Subcutaneous abdominal adipose tissue (tissue), 5 donors: ENCODE measurements around the gene CCDC38.

Source experiments
- H3K27ac ChIP-seq: one replicate; pipeline ENCODE4 v1.7.0; 2013; ENCODE audit warnings: low read depth, mild to moderate bottlenecking, inconsistent platforms, low read length, moderate library complexity
- H3K27me3 ChIP-seq, 5 donors: one replicate each; pipeline ENCODE4 v1.7.0; 2013; ENCODE audit warnings: low read length in 5 of 5, inconsistent platforms in 1 of 5; ENCODE audit not compliant: control insufficient read depth in 5 of 5, insufficient read depth in 4 of 5
- H3K36me3 ChIP-seq, 5 donors: one replicate each; pipeline ENCODE4 v1.7.0; 2013; ENCODE audit warnings: low read length in 5 of 5; ENCODE audit not compliant: control insufficient read depth in 5 of 5, insufficient read depth in 5 of 5
- H3K4me1 ChIP-seq, 5 donors: one replicate each; pipeline ENCODE4 v1.7.0; 2013; ENCODE audit warnings: low read length in 5 of 5, mild to moderate bottlenecking in 3 of 5, moderate library complexity in 1 of 5; ENCODE audit not compliant: control insufficient read depth in 5 of 5, insufficient read depth in 5 of 5
- H3K4me3 ChIP-seq, 5 donors: one replicate each; pipeline ENCODE4 v1.7.0; 2013; ENCODE audit warnings: low read length in 5 of 5, low read depth in 1 of 5
- H3K9ac ChIP-seq, 5 donors: one replicate each; pipeline ENCODE4 v1.7.0; 2013; ENCODE audit warnings: low read length in 5 of 5, mild to moderate bottlenecking in 4 of 5, moderate library complexity in 3 of 5
- H3K9me3 ChIP-seq, 5 donors: one replicate each; pipeline ENCODE4 v1.7.0; 2013; ENCODE audit warnings: low read length in 5 of 5; ENCODE audit not compliant: control insufficient read depth in 5 of 5
- donor health status: healthy.
- donor health status: healthy.
- donor health status: healthy.
- donor health status: healthy.
- donor health status: healthy.

The CCDC38 gene

GRCh38 chr12:95942524-95943329 lies at the start of gene CCDC38:
TSS of gene CCDC38 (minus strand) at chr12:95942614. CDS start at chr12:95936509, 6,105 bp downstream.
- H3K27me3 ChIP-seq, result peaks cover 0 to 2% (median 0%) of the 10 kb centered on the region in 5 donors
- H3K36me3 ChIP-seq, result no peaks in the 10 kb centered on the region
- peak within 1 kb of the TSS; percentile 41 for H3K27ac ChIP-seq
- H3K4me3 ChIP-seq, result peak within 1 kb of the TSS; percentile 79 to 87 (median 85)
- peaks cover 0 to 19% (median 16%) of the 10 kb centered on the region in 5 donors for H3K4me1 ChIP-seq
- peak within 1 kb of the TSS in 4 of 5 donors; percentile 24 to 74 (median 68) for H3K9ac ChIP-seq
- no peaks in the 10 kb centered on the region for H3K9me3 ChIP-seq

GRCh38 chr12:95990136-95990535 lies 47.7 kb upstream of the CCDC38 start:
- Histone ChIP-seq H3K9me3 (no peaks in the 10 kb centered on the region), H3K27me3 (no peaks in the 10 kb centered on the region), H3K4me3 (no peak overlapping the region), H3K4me1 (peaks cover 0 to 1% (median 0%) of the 10 kb centered on the region in 5 donors), H3K36me3 (no peaks in the 10 kb centered on the region), H3K9ac (no peak overlapping the region), H3K27ac (no peak overlapping the region)

- Histone ChIP-seq H3K9ac (no peak overlapping the region), H3K36me3 (no peaks in the 10 kb centered on the region), H3K9me3 (no peaks in the 10 kb centered on the region), H3K4me1 (no peaks in the 10 kb centered on the region), H3K4me3 (no peak overlapping the region), H3K27me3 (no peaks in the 10 kb centered on the region), H3K27ac (no peak overlapping the region)
These were observed 47.2 kb upstream of the CCDC38 start for GRCh38 chr12:95989504-95990123.

GRCh38 chr12:95988506-95989275 lies 46.3 kb upstream of the CCDC38 start:
- H3K36me3 ChIP-seq, result no peaks in the 10 kb centered on the region
- no peaks in the 10 kb centered on the region for H3K4me1 ChIP-seq
- no peak overlapping the region for H3K9ac ChIP-seq
- no peaks in the 10 kb centered on the region for H3K9me3 ChIP-seq
- no peak overlapping the region for H3K27ac ChIP-seq
- H3K4me3 ChIP-seq, result no peak overlapping the region
- H3K27me3 ChIP-seq, result no peaks in the 10 kb centered on the region

GRCh38 chr12:95986635-95987570 lies 44.5 kb upstream of the CCDC38 start:
- Histone ChIP-seq H3K36me3 (no peaks in the 10 kb centered on the region), H3K27ac (no peak overlapping the region), H3K27me3 (no peaks in the 10 kb centered on the region), H3K9me3 (no peaks in the 10 kb centered on the region), H3K4me3 (no peak overlapping the region), H3K4me1 (no peaks in the 10 kb centered on the region), H3K9ac (no peak overlapping the region)

GRCh38 chr12:95984682-95985081 lies 42.3 kb upstream of the CCDC38 start:
- no peaks in the 10 kb centered on the region for H3K36me3 ChIP-seq
- H3K4me1 ChIP-seq, result no peaks in the 10 kb centered on the region
- no peak overlapping the region for H3K4me3 ChIP-seq
- no peaks in the 10 kb centered on the region for H3K9me3 ChIP-seq
- H3K27me3 ChIP-seq, result no peaks in the 10 kb centered on the region
- no peak overlapping the region for H3K9ac ChIP-seq
- H3K27ac ChIP-seq, result no peak overlapping the region

GRCh38 chr12:95982602-95983001 lies 40.2 kb upstream of the CCDC38 start:
- Histone ChIP-seq H3K9ac (no peak overlapping the region), H3K27ac (no peak overlapping the region), H3K4me1 (no peaks in the 10 kb centered on the region), H3K9me3 (no peaks in the 10 kb centered on the region), H3K27me3 (no peaks in the 10 kb centered on the region), H3K4me3 (no peak overlapping the region), H3K36me3 (no peaks in the 10 kb centered on the region)

GRCh38 chr12:95980437-95980836 lies 38.0 kb upstream of the CCDC38 start:
- no peaks in the 10 kb centered on the region for H3K27me3 ChIP-seq
- no peak overlapping the region for H3K27ac ChIP-seq
- no peaks in the 10 kb centered on the region for H3K4me1 ChIP-seq
- H3K9ac ChIP-seq, result no peak overlapping the region
- no peaks in the 10 kb centered on the region for H3K9me3 ChIP-seq
- no peaks in the 10 kb centered on the region for H3K36me3 ChIP-seq
- H3K4me3 ChIP-seq, result no peak overlapping the region

GRCh38 chr12:95978774-95979173 lies 36.4 kb upstream of the CCDC38 start:
- Histone ChIP-seq H3K36me3 (no peaks in the 10 kb centered on the region), H3K9ac (no peak overlapping the region), H3K27me3 (no peaks in the 10 kb centered on the region), H3K9me3 (no peaks in the 10 kb centered on the region), H3K4me1 (no peaks in the 10 kb centered on the region), H3K4me3 (no peak overlapping the region), H3K27ac (no peak overlapping the region)
